K562 (cell line): Measurements from ENCODE around the gene NQO2. TPM values are rescaled to one million over a fixed set of nuclear protein-coding genes. Genes with fewer than 3 reads are reported as not detected.
A peak's percentile ranks its signal among the peaks of the same experiment; 100 is the strongest.

Experiments used
- BCL6 ChIP-seq: fragments of 250-450 bp; sonication (Bioruptor Pico); IDR thresholded peaks from 2 replicates; pipeline ENCODE4 v1.4.0; 2020
- KDM4B ChIP-seq, 2 experiments: fragments of 450-650 bp in 1 of 2; sonication (generic) in 1 of 2; IDR thresholded peaks; 2 replicates each; pipeline ENCODE4 v1.6.1; 2016 to 2017; ENCODE audit warnings: borderline replicate concordance in 2 of 2, antibody characterized with exemption in 1 of 2, low read depth in 1 of 2, mild to moderate bottlenecking in 1 of 2
- NFIC ChIP-seq: fragments of 450-650 bp; IDR thresholded peaks from 2 replicates; pipeline ENCODE4 v1.6.1; 2017; ENCODE audit warnings: mild to moderate bottlenecking, inconsistent platforms
- NR1H2 ChIP-seq: sonication (generic); formaldehyde crosslinking; IDR thresholded peaks from 2 replicates; pipeline ENCODE4 v1.4.0; 2020; ENCODE audit warnings: mild to moderate bottlenecking, missing genetic modification reagents
- PML ChIP-seq: IDR thresholded peaks from 2 replicates; pipeline ENCODE4 v1.6.1; 2012; ENCODE audit warnings: low read length, inconsistent platforms
- POLR2A ChIP-seq: fragments of 450-650 bp; conservative IDR thresholded peaks from 2 replicates; pipeline ENCODE4 v1.6.1; 2016
- RBM17 ChIP-seq: fragments of 200-400 bp; formaldehyde crosslinking; IDR thresholded peaks from 2 replicates; pipeline ENCODE4 v1.6.1; 2017; ENCODE audit warnings: low read depth, mild to moderate bottlenecking, low read length, borderline replicate concordance
- RFX1 ChIP-seq: fragments of 450-650 bp; IDR thresholded peaks from 2 replicates; pipeline ENCODE4 v1.6.1; 2016; ENCODE audit warnings: mild to moderate bottlenecking, moderate library complexity
- SNIP1 ChIP-seq: fragments of 450-650 bp; IDR thresholded peaks from 2 replicates; pipeline ENCODE4 v1.7.1; 2017; ENCODE audit warnings: low read depth, mild to moderate bottlenecking
- TAF1 ChIP-seq: IDR thresholded peaks from 2 replicates; pipeline ENCODE4 v1.6.1; 2011; ENCODE audit warnings: mild to moderate bottlenecking, low read length, moderate library complexity; ENCODE audit not compliant: insufficient read depth, control insufficient read depth, severe bottlenecking; ENCODE audit errors: extremely low read depth
- TCF7 ChIP-seq: sonication (generic); IDR thresholded peaks from 2 replicates; pipeline ENCODE4 v1.6.1; 2016; ENCODE audit warnings: antibody characterized with exemption, borderline replicate concordance
- THRAP3 ChIP-seq: fragments of 450-650 bp; IDR thresholded peaks from 2 replicates; pipeline ENCODE4 v1.6.1; 2016; ENCODE audit warnings: mild to moderate bottlenecking, inconsistent platforms, borderline replicate concordance
- YY1 ChIP-seq, 3 experiments: IDR thresholded peaks; 2 replicates each; pipeline ENCODE4 v1.6.1; 2011; ENCODE audit warnings: low read length in 2 of 3, mild to moderate bottlenecking in 2 of 3, moderate library complexity in 2 of 3, borderline replicate concordance in 1 of 3, control low read depth in 1 of 3, low read depth in 1 of 3; ENCODE audit not compliant: insufficient read depth in 3 of 3, insufficient replicate concordance in 2 of 3, control insufficient read depth in 1 of 3, insufficient read length in 1 of 3; ENCODE audit errors: extremely low read depth in 1 of 3
- ZNF263 ChIP-seq: sonication (generic); formaldehyde crosslinking; IDR thresholded peaks from 2 replicates; pipeline ENCODE4 v1.8.0; 2022; ENCODE audit warnings: mild to moderate bottlenecking, missing genetic modification reagents, borderline replicate concordance
- polyA plus RNA-seq, 8 experiments: library from polyadenylated mRNA; depleted of rRNA in 4 of 8; stranded (reverse) in 5 of 8; unstranded in 3 of 8; fragments of >200 nt; fragmentation: Nextera tagmentation in 2 of 8; fragmentation: Illumina TruSeq in 1 of 8; extraction: Ambion mirVana in 2 of 8; extraction: Trizol in 1 of 8; gene quantifications; 2 replicates each; pipeline versions ENCODE4 v1.2.1 to v1.2.3, GENCODE V29; 2011 to 2014; ENCODE audit warnings: inconsistent platforms in 1 of 8, missing spikeins in 1 of 8
- total RNA-seq, 7 experiments: library from RNA; depleted of rRNA in 6 of 7; stranded (reverse); fragments of >200 nt in 6 of 7; fragmentation: Illumina TruSeq in 2 of 7; extraction: Trizol in 2 of 7; gene quantifications; 2 replicates each; pipeline versions ENCODE4 v1.2.1 to v1.2.3, GENCODE V29; 2011 to 2021; ENCODE audit warnings: low replicate concordance in 1 of 7
- TF ChIP-seq, protein P1 (sequence below), 2 experiments: fragments of 450-650 bp; IDR thresholded peaks; 2 replicates each; pipeline ENCODE4 v1.6.1; 2018; ENCODE audit warnings: mild to moderate bottlenecking in 2 of 2, low read depth in 1 of 2; ENCODE audit not compliant: partially characterized antibody in 2 of 2
- TF ChIP-seq, protein P2 (sequence below), 3 experiments: IDR thresholded peaks in 2 of 3; conservative IDR thresholded peaks in 1 of 3; 2 replicates each; pipeline ENCODE4 v1.5.1; 2011 to 2012; ENCODE audit warnings: low read length in 3 of 3, mild to moderate bottlenecking in 3 of 3, control low read depth in 2 of 3, improper control_type of control experiment in 1 of 3, inconsistent platforms in 1 of 3, low read depth in 1 of 3, mixed read lengths in 1 of 3, moderate library complexity in 1 of 3; ENCODE audit not compliant: insufficient read depth in 2 of 3
- TF ChIP-seq, protein P3 (sequence below): fragments of 450-650 bp; IDR thresholded peaks from 2 replicates; pipeline ENCODE4 v1.7.0; 2016; ENCODE audit warnings: borderline replicate concordance

The NQO2 gene
- total and polyA plus RNA-seq, 9 of the 15 experiments (the other 6 are each of a cell fraction or from before 2014, with no cell fraction given), result 54.6 to 214 (median 116) TPM

DNA sequence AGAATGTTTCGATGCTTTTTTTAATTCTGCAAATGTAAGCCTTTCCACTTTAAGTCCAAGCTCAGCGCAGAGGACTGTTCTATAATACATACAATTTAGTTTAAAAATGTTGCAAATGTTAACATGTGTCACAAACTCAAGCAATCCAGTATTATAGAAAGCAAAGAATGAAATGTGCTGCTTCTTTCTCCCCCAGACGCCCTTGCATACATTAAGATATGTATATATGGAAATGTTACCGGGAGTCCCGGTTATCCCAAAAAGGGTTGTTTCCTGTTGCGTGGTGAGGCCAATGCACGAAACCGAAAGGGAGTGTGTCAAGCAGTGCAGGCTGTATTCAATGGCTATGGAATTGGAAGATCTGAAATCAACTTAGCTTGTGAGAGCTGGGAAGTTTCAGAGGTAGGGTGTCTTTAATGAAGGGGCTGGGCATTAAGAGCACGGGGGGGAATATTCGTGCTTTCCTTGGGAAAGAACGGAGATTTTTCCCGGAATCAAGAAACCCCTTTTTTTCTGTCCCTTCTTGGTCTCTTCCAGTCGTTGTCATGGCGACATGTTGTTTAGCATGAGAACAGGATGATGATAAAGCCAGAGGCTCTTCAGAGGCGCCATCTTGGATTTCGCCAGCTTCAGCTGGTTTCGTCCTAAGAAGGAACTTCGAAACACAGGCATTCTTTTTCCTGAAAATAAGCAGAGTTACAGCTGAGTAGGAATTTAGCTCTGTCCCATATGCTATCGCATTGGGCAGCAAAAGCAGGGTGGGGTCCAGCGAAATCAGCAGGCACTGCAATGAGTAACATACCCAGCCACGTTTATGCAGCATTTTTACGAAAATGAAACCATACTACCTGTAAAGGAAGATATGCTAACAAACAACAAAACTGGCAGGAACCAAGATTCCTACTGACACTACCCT lies 10.1 kb upstream of the NQO2 start (continued):
- TF ChIP-seq, protein P1, sequence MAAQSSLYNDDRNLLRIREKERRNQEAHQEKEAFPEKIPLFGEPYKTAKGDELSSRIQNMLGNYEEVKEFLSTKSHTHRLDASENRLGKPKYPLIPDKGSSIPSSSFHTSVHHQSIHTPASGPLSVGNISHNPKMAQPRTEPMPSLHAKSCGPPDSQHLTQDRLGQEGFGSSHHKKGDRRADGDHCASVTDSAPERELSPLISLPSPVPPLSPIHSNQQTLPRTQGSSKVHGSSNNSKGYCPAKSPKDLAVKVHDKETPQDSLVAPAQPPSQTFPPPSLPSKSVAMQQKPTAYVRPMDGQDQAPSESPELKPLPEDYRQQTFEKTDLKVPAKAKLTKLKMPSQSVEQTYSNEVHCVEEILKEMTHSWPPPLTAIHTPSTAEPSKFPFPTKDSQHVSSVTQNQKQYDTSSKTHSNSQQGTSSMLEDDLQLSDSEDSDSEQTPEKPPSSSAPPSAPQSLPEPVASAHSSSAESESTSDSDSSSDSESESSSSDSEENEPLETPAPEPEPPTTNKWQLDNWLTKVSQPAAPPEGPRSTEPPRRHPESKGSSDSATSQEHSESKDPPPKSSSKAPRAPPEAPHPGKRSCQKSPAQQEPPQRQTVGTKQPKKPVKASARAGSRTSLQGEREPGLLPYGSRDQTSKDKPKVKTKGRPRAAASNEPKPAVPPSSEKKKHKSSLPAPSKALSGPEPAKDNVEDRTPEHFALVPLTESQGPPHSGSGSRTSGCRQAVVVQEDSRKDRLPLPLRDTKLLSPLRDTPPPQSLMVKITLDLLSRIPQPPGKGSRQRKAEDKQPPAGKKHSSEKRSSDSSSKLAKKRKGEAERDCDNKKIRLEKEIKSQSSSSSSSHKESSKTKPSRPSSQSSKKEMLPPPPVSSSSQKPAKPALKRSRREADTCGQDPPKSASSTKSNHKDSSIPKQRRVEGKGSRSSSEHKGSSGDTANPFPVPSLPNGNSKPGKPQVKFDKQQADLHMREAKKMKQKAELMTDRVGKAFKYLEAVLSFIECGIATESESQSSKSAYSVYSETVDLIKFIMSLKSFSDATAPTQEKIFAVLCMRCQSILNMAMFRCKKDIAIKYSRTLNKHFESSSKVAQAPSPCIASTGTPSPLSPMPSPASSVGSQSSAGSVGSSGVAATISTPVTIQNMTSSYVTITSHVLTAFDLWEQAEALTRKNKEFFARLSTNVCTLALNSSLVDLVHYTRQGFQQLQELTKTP (IDR thresholded peaks at IDR 0.05; ENCODE audit: low read depth in 1 of 2, partially characterized antibody in 2 of 2), result peak; percentile 10 to 80
- TF ChIP-seq RFX1 (peak; percentile 100), SNIP1 (peak; percentile 3; the same call in 1 of the 2 replicates), RBM17 (no peak), TCF7 (0 out of 2 replicates have a peak, but pooled peaks have one; percentile 15), THRAP3 (no peak; the same call in 1 of the 2 replicates), PML (peak; percentile 46; the same call in 1 of the 2 replicates), TAF1 (peak; percentile 91), ZNF263 (CRISPR knock-in tag) (no peak), KDM4B (IDR thresholded peaks at IDR 0.05; ENCODE audit: borderline replicate concordance in 2 of 2, low read depth in 1 of 2) (no peak), POLR2A (peak; percentile 73), BCL6 (CRISPR knock-in tag) (no peak), YY1 (IDR thresholded peaks at IDR 0.05; ENCODE audit: borderline replicate concordance in 1 of 3, control insufficient read depth in 1 of 3, extremely low read depth in 1 of 3, insufficient read depth in 3 of 3, insufficient read length in 1 of 3, insufficient replicate concordance in 2 of 3, low read depth in 1 of 3, low read length in 2 of 3) (peak; percentile 94 to 100 (median 95)), NR1H2 (CRISPR knock-in tag) (no peak), NFIC (no peak)
- TF ChIP-seq, protein P2, sequence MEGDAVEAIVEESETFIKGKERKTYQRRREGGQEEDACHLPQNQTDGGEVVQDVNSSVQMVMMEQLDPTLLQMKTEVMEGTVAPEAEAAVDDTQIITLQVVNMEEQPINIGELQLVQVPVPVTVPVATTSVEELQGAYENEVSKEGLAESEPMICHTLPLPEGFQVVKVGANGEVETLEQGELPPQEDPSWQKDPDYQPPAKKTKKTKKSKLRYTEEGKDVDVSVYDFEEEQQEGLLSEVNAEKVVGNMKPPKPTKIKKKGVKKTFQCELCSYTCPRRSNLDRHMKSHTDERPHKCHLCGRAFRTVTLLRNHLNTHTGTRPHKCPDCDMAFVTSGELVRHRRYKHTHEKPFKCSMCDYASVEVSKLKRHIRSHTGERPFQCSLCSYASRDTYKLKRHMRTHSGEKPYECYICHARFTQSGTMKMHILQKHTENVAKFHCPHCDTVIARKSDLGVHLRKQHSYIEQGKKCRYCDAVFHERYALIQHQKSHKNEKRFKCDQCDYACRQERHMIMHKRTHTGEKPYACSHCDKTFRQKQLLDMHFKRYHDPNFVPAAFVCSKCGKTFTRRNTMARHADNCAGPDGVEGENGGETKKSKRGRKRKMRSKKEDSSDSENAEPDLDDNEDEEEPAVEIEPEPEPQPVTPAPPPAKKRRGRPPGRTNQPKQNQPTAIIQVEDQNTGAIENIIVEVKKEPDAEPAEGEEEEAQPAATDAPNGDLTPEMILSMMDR (IDR thresholded peaks at IDR 0.05 in 2 of 3, conservative IDR thresholded peaks at IDR 0.05 in 1 of 3; ENCODE audit: insufficient read depth in 2 of 3, low read depth in 1 of 3, low read length in 3 of 3), result no peak
- TF ChIP-seq, protein P3, sequence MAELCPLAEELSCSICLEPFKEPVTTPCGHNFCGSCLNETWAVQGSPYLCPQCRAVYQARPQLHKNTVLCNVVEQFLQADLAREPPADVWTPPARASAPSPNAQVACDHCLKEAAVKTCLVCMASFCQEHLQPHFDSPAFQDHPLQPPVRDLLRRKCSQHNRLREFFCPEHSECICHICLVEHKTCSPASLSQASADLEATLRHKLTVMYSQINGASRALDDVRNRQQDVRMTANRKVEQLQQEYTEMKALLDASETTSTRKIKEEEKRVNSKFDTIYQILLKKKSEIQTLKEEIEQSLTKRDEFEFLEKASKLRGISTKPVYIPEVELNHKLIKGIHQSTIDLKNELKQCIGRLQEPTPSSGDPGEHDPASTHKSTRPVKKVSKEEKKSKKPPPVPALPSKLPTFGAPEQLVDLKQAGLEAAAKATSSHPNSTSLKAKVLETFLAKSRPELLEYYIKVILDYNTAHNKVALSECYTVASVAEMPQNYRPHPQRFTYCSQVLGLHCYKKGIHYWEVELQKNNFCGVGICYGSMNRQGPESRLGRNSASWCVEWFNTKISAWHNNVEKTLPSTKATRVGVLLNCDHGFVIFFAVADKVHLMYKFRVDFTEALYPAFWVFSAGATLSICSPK, result no peak
